ENCODE measurements around the gene CLMP. TPM values are rescaled to one million over a fixed set of nuclear protein-coding genes. Genes with fewer than 3 reads are reported as not detected.

Gene CLMP
- 18.3 to 26.7 TPM (median 22.9 TPM) in 5 replicates for total RNA-seq (2022; extraction: Qiagen RNA extraction)

GRCh38 chr11:123195188-123196059 lies at the start of gene CLMP:
Gene CLMP (minus strand): TSS chr11:123195248. CDS start chr11:123194940, 308 bp downstream.

GRCh38 chr11:123061403-123062157 lies 133.5 kb downstream of the CLMP start, which contains the start of gene HSPA8:
Gene HSPA8 (minus strand): TSS chr11:123062136. CDS start chr11:123061324, 812 bp downstream.

Other genes with a start within 250 kb of the CLMP start
- not detected in 5 replicates for gene BSX, start 213.4 kb downstream of the CLMP start, total RNA-seq (2022; extraction: Qiagen RNA extraction)
- gene HSPA8, start 133.1 kb downstream of the CLMP start, total RNA-seq (2022; extraction: Qiagen RNA extraction) = 1,540 to 1,732 TPM (median 1,582 TPM) in 5 replicates
- 20.1 to 31.1 TPM (median 27.0 TPM) in 5 replicates for gene GRAMD1B, start 235.0 kb upstream of the CLMP start, total RNA-seq (2022; extraction: Qiagen RNA extraction)